C1 segment of cervical spinal cord (tissue), 14 donors: ENCODE results near the gene CARHSP1.
A peak's percentile ranks its signal among the peaks of the same experiment; 100 is the strongest.
"Not testable (repeated sequence)": the region's sequence is repeated elsewhere in the genome, so short reads cannot be mapped to it uniquely, and the experiment has no call there.

ENCODE experiments used
- DNase-seq, 14 donors: peaks; one replicate each; lab custom pipeline; 2025; lab: John Stamatoyannopoulos, UW

CARHSP1 gene

GRCh38 chr16:8868416-8869211, at the start of gene CARHSP1:
CARHSP1 (minus strand) TSS chr16:8869006; CDS start chr16:8859328, 9,678 bp downstream.
- DNase-seq: peak; percentile 9 to 90 (median 82)

- not testable (repeated sequence) for DNase-seq
Measured at GRCh38 chr16:8917336-8917735, 48.5 kb upstream of the CARHSP1 start.

GRCh38 chr16:8916541-8917225, 47.9 kb upstream of the CARHSP1 start:
- no peak for DNase-seq

GRCh38 chr16:8915722-8916301, 47.0 kb upstream of the CARHSP1 start:
- DNase-seq: no peak

- no peak for DNase-seq
Measured at GRCh38 chr16:8914098-8914497, 45.3 kb upstream of the CARHSP1 start.

- DNase-seq: no peak
Measured at GRCh38 chr16:8912793-8913192, 44.0 kb upstream of the CARHSP1 start.

- no peak for DNase-seq
Measured at GRCh38 chr16:8910811-8911210, 42.0 kb upstream of the CARHSP1 start.

- no peak for DNase-seq
Measured at GRCh38 chr16:8908810-8909468, 40.1 kb upstream of the CARHSP1 start.

- no peak for DNase-seq
Measured at GRCh38 chr16:8907096-8907495, 38.3 kb upstream of the CARHSP1 start.

- no peak for DNase-seq
Measured at GRCh38 chr16:8905795-8906591, 37.2 kb upstream of the CARHSP1 start.

GRCh38 chr16:8905168-8905762, 36.5 kb upstream of the CARHSP1 start:
- DNase-seq: no peak

GRCh38 chr16:8904018-8904430, 35.2 kb upstream of the CARHSP1 start:
- DNase-seq: no peak

GRCh38 chr16:8903004-8903403, 34.2 kb upstream of the CARHSP1 start:
- DNase-seq: no peak

GRCh38 chr16:8901320-8901861, 32.6 kb upstream of the CARHSP1 start:
- no peak for DNase-seq

- no peak for DNase-seq
Measured at GRCh38 chr16:8900343-8900742, 31.5 kb upstream of the CARHSP1 start.

GRCh38 chr16:8899709-8900317, 31.0 kb upstream of the CARHSP1 start:
- DNase-seq: no peak

- no peak for DNase-seq
Measured at GRCh38 chr16:8898660-8899318, 30.0 kb upstream of the CARHSP1 start.

GRCh38 chr16:8894736-8895334, 26.0 kb upstream of the CARHSP1 start:
- DNase-seq: no peak
